Stimulated activated CD8-positive, alpha-beta memory T cell treated with anti-CD3 and anti-CD28 coated beads, Interleukin-4, amount 100 ng/mL, for 4 hours (primary cell): ENCODE results near the gene AOPEP.
"Not testable (repeated sequence)": the region's sequence is repeated elsewhere in the genome, so short reads cannot be mapped to it uniquely, and the experiment has no call there.

ENCODE experiments used
- DNase-seq, 2 donors: peaks; one replicate each; pipeline ENCODE4 v3.0.0-alpha.2; 2020; ENCODE audit warnings: low read depth in 2 of 2, low spot score in 1 of 2

Gene AOPEP

DNA sequence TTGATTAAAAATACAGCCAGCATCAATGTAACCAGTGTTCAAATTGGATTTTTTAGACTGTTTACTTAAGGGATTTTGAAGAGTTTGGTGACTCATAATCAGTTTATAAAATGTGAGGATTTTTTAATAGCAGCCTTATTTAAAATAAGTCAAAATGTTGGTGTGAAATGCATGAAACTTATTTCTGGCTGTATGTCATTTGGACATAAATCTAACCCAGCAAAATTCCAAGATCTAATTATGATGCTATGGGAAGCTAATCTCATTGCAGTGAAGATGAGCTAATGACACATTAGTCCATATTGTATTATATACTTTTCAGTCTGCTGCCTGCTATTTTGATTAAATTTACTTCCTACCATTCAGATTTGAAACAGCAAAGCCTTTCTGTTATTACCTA lies 140.3 kb downstream of the AOPEP start:
- DNase-seq, result no peak

DNA sequence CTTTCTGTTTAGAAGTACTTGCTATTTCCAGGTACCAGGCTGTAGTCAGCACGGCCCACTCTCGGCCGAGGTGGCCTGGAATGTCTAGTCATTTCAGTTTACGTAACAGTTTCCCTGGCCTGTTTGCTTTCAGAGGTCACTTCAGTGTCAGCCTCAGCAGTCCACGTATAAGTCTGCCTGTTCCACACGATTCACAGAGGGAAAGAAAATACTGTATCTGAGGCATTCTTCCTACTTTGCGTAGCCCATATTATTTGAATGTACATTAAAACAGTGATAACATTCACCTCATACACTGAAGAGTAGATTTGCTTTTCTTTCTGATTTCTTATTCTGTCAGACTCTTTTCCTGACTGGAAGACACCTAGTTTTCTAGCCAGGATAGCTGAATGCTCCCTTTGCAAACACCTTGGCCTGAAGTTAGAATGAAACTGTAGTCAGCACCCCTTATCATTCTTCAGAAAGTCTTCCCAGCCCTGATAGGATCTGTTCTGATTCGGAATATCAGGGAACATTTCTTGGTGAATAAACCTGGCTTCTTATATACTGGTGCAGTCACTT lies 140.9 kb downstream of the AOPEP start:
- no peak for DNase-seq

DNA sequence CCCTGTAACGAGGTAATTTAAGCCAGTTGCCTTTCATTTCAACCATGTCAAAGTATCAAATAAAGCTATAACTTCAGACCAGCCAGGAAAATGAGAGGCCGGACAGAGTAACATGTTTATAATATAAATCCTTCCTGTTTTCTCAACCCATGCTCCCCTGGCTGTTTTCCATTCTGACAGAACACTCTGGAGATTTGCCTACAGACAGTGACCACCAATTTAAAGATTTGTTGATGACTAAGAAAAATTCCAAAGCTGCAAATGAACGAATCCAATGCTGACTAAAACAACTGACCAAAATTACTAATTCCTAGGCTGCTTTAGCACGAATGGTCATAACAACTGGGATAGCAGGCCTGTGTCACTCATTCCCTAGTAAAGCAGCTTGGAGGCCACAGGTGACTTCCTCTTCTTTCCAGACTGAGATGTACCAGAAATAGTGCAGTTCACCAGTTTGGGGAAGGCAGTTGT lies 141.4 kb downstream of the AOPEP start:
- no peak for DNase-seq

GRCh38 chr9:94868464-94868863 lies 142.0 kb downstream of the AOPEP start:
- no peak for DNase-seq

GRCh38 chr9:94869415-94869843 lies 142.9 kb downstream of the AOPEP start:
- no peak for DNase-seq

DNA sequence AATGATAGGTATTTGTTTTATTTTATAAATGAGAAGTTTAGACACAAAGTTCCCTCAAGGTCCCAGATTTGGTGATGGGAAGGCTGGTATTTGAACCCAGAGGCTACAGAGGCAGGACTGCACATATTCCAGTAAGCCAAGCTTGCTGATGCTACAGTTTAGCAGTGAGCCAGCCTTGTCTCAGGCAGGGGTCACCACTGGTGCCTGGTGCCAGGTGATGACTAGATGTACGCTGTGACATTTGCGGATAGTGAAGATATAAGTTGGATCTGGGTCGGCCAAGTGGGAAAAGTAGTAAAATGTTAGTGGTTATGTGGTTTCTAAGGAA lies 143.9 kb downstream of the AOPEP start:
- no peak for DNase-seq

GRCh38 chr9:94870793-94871558 lies 144.5 kb downstream of the AOPEP start:
- no peak for DNase-seq

DNA sequence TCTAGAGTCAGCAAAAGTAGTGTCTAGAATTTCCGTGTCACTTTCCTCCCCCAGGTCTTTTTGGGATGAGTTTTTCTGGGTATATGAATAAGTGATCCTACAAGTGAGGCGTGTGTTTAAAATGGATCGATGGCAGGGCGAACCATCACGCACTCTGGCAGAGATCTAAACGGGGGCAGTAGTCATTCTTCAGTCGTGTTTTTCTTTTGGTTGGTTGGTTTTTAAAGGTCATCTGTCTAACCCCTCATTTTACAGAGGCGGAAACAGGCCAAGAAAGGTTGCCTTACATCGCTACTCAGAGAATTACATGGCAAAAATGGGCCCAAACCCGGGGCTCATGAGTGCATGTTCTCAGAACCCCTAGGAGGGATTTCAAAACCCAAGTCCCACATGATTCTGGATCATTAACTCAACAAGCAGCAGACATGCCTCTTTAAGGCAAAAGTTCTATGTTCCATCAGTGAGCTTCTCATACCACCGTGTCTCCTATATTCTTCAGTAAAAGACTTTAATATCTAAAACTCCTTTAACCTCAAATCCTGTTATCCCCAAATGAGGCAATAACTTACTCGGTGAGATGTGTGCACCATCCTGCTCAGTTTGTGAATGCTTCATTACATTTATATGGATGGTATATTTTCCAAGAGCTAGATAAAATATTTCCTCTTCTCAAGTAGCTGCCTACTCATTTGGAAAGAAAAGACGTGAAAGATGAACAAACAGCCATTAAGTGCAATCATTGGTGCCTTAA lies 145.8 kb downstream of the AOPEP start:
- DNase-seq, result no peak

DNA sequence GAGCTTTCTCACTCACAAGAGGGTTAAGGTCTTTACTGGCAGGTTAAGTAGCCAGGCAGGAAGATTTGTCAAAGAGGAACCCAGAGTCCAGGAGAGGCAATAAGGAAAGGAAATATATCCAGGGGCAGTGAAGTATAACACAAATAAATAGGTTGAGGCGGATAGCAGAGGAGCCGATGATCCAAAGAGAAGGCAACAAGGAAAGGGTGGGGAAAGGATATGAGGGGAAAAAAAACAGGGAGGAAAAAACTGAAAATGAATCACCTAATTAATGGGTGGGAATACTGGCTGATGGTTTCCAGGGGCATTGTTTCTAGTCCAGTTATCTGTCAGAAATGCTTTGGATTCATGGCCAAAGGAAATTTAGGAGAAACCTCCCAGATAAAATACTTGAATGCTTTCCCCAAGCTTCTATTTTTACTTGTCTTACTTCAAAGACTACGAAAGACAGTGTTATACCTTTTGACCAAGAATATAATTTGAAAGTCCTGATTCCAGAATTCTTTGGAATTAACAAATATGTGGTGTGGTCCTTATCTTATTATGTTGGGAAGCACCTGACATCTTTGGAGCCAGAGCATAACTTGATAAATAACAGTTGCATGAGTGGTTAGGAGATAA lies 146.5 kb downstream of the AOPEP start:
- no peak for DNase-seq

DNA sequence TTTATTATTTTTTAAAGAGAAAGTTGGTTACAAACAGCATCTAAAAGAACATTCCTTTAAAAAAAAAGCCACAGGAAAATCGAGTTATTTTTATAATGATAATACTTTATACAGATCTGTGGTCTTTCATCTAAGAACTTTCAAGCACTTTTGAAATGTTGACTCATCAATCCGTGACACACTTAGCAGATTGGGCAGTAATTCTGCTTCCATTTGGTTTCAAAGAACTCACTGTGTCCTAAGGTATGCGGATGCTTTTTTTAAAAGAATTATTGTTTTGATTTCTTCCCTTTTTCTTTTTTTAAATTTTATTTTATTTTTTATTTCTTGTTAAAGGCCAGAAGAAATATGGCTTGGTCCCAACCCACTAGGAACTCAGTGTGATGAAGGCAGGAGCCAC lies 147.8 kb downstream of the AOPEP start:
- no peak for DNase-seq

GRCh38 chr9:94875300-94876020 lies 149.0 kb downstream of the AOPEP start:
- no peak for DNase-seq

DNA sequence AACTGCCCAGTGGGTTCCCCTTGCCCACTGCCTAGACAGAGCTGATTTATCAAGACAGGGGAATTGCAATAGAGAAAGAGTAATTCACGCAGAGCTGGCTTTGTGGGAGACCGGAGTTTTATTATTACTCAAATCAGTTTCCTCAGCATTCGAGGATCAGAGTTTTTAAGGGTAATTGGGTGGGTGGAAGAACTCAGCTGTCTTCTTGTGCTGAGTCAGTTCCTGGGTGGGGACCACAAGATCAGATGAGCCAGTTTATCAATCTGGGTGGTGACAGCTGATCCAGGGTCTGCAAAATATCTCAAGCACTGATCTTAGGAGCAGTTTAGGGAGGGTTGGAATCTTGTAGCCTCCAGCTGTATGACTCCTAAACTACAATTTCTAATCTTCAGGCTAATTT lies 152.3 kb downstream of the AOPEP start:
- not testable (repeated sequence) for DNase-seq

DNA sequence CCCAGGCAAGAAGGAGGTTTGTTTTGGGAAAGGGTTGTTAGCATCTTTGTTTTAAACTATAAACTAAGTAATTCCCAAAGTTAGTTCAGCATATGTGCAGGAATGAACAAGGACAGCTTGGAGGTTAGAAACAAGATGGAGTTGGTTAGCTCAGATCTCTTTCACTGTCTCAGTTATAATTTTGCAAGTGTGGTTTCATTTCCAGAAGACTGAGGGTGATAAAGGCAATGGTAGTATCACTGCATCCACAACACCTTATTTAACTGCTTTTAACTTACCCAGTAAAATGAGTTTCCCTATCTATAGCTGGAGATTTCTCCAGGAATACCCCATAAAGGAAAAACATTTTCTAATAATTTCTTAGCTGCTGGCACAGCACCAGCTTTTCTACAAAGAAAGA lies 152.7 kb downstream of the AOPEP start:
- DNase-seq, result no peak

GRCh38 chr9:94881023-94881422 lies 154.5 kb downstream of the AOPEP start:
- no peak for DNase-seq

DNA sequence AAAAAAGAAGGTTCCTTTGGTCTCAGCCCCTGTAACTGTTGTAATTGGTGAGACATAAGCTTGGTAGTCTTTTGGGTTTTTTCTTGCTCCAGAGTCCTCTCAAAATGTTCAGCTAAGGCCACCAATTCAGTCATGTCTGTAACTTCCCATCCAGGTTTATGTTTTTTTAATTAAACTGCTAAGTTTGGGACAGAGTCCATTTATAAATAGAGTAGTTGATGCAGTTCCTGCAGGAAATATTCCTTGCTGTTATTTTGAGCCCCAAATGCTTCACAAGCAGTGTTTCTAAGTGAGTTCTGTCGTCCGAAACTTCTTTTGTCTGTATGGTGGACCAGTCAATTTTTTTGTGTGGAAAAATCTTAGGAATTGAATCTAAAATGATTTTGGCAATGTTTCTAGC lies 155.0 kb downstream of the AOPEP start:
- no peak for DNase-seq

GRCh38 chr9:94881940-94882339 lies 155.4 kb downstream of the AOPEP start:
- no peak for DNase-seq

DNA sequence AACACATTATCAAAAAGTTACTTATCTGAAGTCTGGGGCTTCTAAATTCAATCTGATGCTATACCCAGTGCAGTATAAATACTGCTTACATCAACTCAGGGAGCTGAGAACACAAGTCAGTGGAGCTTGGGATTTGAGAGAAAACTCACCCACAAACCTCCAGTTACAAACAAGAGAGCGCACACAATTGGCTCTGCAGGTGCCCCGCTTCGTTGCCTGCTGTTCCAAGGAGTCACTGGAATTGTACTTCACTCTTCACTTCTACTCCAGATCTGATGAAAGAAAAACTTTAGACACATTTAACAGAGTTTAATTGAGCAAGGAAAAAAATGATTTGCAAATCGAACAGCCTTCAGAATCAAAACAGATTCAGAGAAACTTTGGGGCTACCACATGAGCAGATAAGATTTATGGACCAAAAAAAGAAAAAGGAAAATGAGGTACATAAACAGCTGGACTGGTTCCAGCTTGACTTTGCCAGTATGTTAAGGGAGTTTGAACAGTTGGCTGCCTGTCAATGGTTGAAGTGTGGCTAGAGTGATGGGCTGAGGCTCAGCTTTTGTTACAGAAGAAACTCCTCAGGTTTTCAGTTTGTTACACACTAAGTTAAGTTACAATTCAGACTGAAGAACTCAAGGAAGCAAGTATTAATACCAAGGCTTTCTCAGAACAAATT lies 156.6 kb downstream of the AOPEP start:
- no peak for DNase-seq

GRCh38 chr9:94885854-94886447 lies 159.5 kb downstream of the AOPEP start:
- no peak for DNase-seq

DNA sequence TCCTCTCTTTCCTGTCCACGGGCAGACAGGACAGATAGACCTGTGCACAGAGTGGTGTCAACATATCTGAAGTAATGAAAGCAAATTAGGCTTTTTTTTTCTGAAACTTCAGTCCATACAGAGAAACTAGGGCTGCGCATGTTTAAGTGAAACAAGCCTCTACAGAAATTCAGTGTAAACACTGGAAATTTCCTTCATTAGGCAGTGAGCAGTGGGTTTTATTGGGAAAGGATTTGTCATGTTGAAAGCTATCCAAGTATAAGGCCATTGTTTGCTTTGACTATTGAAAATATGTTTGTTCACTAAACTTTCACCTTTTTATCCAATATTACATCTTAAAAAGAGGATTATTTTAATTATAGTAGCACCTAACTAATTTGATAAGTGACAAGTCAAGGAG lies 161.2 kb downstream of the AOPEP start:
- no peak for DNase-seq

DNA sequence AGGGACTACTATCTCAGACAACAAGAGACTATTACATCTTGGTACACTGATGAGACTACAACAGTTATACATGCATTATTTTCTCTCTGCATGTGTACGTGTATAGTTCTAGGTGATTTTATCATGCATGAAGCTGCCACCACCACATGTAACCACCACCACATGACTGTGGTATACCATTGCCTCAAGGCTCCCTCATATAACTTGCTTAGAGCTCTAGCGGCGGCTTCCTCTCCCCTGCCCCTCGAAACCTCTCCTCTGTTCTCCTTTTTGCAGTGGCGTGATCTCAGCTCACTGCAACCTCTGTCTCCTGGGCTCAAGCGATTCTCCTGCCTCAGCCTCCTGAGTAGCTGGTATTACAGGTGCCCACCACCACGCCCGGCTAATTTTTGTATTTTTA lies 162.3 kb downstream of the AOPEP start:
- DNase-seq, result no peak
